GM12878 (cell line): Measurements from ENCODE around the gene GNG13. TPM values are rescaled to one million over a fixed set of nuclear protein-coding genes. Genes with fewer than 3 reads are reported as not detected.

ENCODE experiments used
- ATAC-seq: fragments of 200-7000 bp; cut with Tn5 transposase; 3 replicates; pipeline ENCODE4 v1.9.1; 2020; ENCODE audit warnings: mild to moderate bottlenecking, moderate library complexity
- BruUV-seq: library from RNA; stranded (reverse); fragments of 400-500 nt; replicated peaks from 2 replicates; lab custom pipeline; 2021; lab: Mats Ljungman, UMichigan
- CTCF ChIA-PET: fragments of 300-600 bp; sonication (Branson Sonifier 250); formaldehyde crosslinking; extraction: SDS; loops from one replicate; lab custom pipeline; 2021; ENCODE audit warnings: inconsistent platforms; lab: Yijun Ruan, JAX
- POLR2A ChIA-PET: fragments of 350-600 bp; formaldehyde crosslinking; extraction: SDS; loops from one replicate; lab custom pipeline; 2021; ENCODE audit warnings: inconsistent platforms; lab: Charles Lee
- RAD21 ChIA-PET: fragments of 300-600 bp; sonication (Branson Sonifier 250); formaldehyde crosslinking; loops from one replicate; lab custom pipeline; 2023; ENCODE audit warnings: antibody characterized with exemption; ENCODE audit not compliant: unreplicated experiment; lab: Charles Lee
- SMC1A ChIA-PET: fragments of 300-600 bp; sonication (Branson Sonifier 250); formaldehyde crosslinking; loops from one replicate; lab custom pipeline; 2023; ENCODE audit not compliant: unreplicated experiment, uncharacterized antibody; lab: Charles Lee
- DNase-seq: peaks from one replicate; pipeline ENCODE4 v3.0.0-alpha.2; 2011; ENCODE audit warnings: low read depth, low spot score
- FAIRE-seq: peaks from 3 replicates; lab custom pipeline; 2011; peaks lifted over from hg19 to GRCh38; lab: Jason Lieb, UNC
- H2AFZ ChIP-seq: 2 replicates; pipeline ENCODE4 v1.6.0; 2011; ENCODE audit warnings: low read depth, low read length, control low read depth; ENCODE audit not compliant: control insufficient read depth
- H3K27ac ChIP-seq: 2 replicates; pipeline ENCODE4 v1.5.1; 2011; ENCODE audit warnings: control low read depth; ENCODE audit not compliant: control insufficient read depth, insufficient read depth
- H3K27me3 ChIP-seq, 2 experiments: replicated peaks in 1 of 2; 2 replicates each; pipeline versions ENCODE4 v1.6.0 to v1.6.1; 2011; ENCODE audit warnings: low read length in 1 of 2; ENCODE audit not compliant: control insufficient read depth in 2 of 2, insufficient read depth in 2 of 2
- H3K36me3 ChIP-seq, 2 experiments: 2 replicates each; pipeline ENCODE4 v1.5.1; 2011; ENCODE audit warnings: low read length in 1 of 2; ENCODE audit not compliant: control insufficient read depth in 2 of 2, insufficient read depth in 2 of 2
- H3K4me1 ChIP-seq: 2 replicates; pipeline ENCODE4 v1.6.1; 2011; ENCODE audit warnings: mild to moderate bottlenecking, low read length, moderate library complexity, mixed read lengths; ENCODE audit not compliant: control insufficient read depth, insufficient read depth
- H3K4me2 ChIP-seq: 2 replicates; pipeline ENCODE4 v1.6.0; 2011; ENCODE audit warnings: control low read depth; ENCODE audit not compliant: control insufficient read depth, insufficient read depth
- H3K4me3 ChIP-seq: fragments of 200-600 bp; sonication (generic); 2 replicates; pipeline ENCODE4 v1.5.1; 2016
- H3K79me2 ChIP-seq: 2 replicates; pipeline ENCODE4 v1.6.0; 2011; ENCODE audit warnings: low read length; ENCODE audit not compliant: control insufficient read depth, insufficient read depth
- H3K9ac ChIP-seq: 2 replicates; pipeline ENCODE4 v1.8.0; 2011; ENCODE audit warnings: low read length, control low read depth, mixed read lengths; ENCODE audit not compliant: control insufficient read depth, insufficient read depth
- H3K9me3 ChIP-seq: replicated peaks from 3 replicates; pipeline ENCODE4 v1.5.1; 2011; ENCODE audit warnings: mild to moderate bottlenecking, low read length; ENCODE audit not compliant: control insufficient read depth, insufficient read depth
- H4K20me1 ChIP-seq: 2 replicates; pipeline ENCODE4 v1.6.0; 2011; ENCODE audit not compliant: control insufficient read depth, insufficient read depth
- IKZF2 ChIP-seq, 2 experiments: fragments of 450-650 bp; IDR thresholded peaks; 2 replicates each; pipeline ENCODE4 v1.6.1; 2017; ENCODE audit warnings: mild to moderate bottlenecking in 2 of 2, moderate library complexity in 2 of 2
- NRF1 ChIP-seq: conservative IDR thresholded peaks from 2 replicates; pipeline ENCODE4 v1.6.1; 2011; ENCODE audit warnings: mild to moderate bottlenecking, low read depth, low read length, improper control_type of control experiment
- SRF ChIP-seq, 2 experiments: IDR thresholded peaks; 2 replicates each; pipeline ENCODE4 v1.6.1; 2011; ENCODE audit warnings: low read depth in 2 of 2, low read length in 2 of 2, mild to moderate bottlenecking in 1 of 2, moderate library complexity in 1 of 2
- STAT3 ChIP-seq: IDR thresholded peaks from 2 replicates; pipeline ENCODE4 v1.6.1; 2011; ENCODE audit warnings: low read depth, low read length, improper control_type of control experiment
- WGBS: methylation state at CpG from one replicate; pipeline ENCODE4 v1.1.6; 2016; ENCODE audit warnings: low lambda C conversion rate; ENCODE audit not compliant: insufficient replicate concordance, insufficient coverage; ENCODE audit errors: missing lambda C conversion rate; 5-methylcytosine and 5-hydroxymethylcytosine counted together
- in situ Hi-C: fragments of 300-500 bp; cut with MboI; formaldehyde crosslinking; loops from 9 replicates; pipeline ENCODE4 v1.14.3; 2018; ENCODE audit warnings: mixed read lengths
- intact Hi-C: fragments of 100-400 bp; cut with micrococcal nuclease; formaldehyde crosslinking; loops from one replicate; pipeline ENCODE4 v1.14.2; 2022; ENCODE audit not compliant: unreplicated experiment
- polyA plus RNA-seq, 11 experiments: library from polyadenylated mRNA; depleted of rRNA in 4 of 11; unstranded in 6 of 11; stranded (reverse) in 5 of 11; fragments of >200 nt; fragmentation: Nextera tagmentation in 4 of 11; fragmentation: Illumina TruSeq in 1 of 11; extraction: Ambion mirVana in 4 of 11; extraction: Trizol in 1 of 11; gene quantifications; 1 replicate in 1 of 11; 2 replicates in 10 of 11; pipeline versions ENCODE4 v1.2.1 to v1.2.3, GENCODE V29; 2011 to 2016; ENCODE audit warnings: inconsistent platforms in 2 of 11, missing spikeins in 2 of 11, low read depth in 1 of 11
- total RNA-seq, 4 experiments: library from RNA; depleted of rRNA in 3 of 4; stranded (reverse); fragments of >200 nt in 3 of 4; fragmentation: Illumina TruSeq in 1 of 4; extraction: Trizol in 1 of 4; gene quantifications; 2 replicates each; pipeline versions ENCODE4 v1.2.1 to v1.2.3, GENCODE V29; 2013 to 2021
- TF ChIP-seq, protein P1 (sequence below): IDR thresholded peaks from 2 replicates; pipeline ENCODE4 v1.6.1; 2011; ENCODE audit warnings: borderline replicate concordance, low read depth, mild to moderate bottlenecking, moderate library complexity, low read length; ENCODE audit not compliant: insufficient read depth, poor library complexity, severe bottlenecking
- TF ChIP-seq, protein P2 (sequence below): fragments of 450-650 bp; conservative IDR thresholded peaks from 2 replicates; pipeline ENCODE4 v1.6.1; 2017; ENCODE audit warnings: mild to moderate bottlenecking, moderate library complexity
- TF ChIP-seq, protein P3 (sequence below): IDR thresholded peaks from 2 replicates; pipeline ENCODE4 v1.6.1; 2011; ENCODE audit warnings: mild to moderate bottlenecking, low read depth, low read length, moderate library complexity; ENCODE audit not compliant: insufficient replicate concordance
- TF ChIP-seq, protein P4 (sequence below): fragments of 450-650 bp; IDR thresholded peaks from 2 replicates; pipeline ENCODE4 v1.6.1; 2014; ENCODE audit warnings: mild to moderate bottlenecking
- TF ChIP-seq, protein P5 (sequence below): fragments of 450-650 bp; IDR thresholded peaks from 2 replicates; pipeline ENCODE4 v1.6.1; 2017; ENCODE audit warnings: antibody characterized with exemption, mild to moderate bottlenecking, moderate library complexity
- TF ChIP-seq, protein P6 (sequence below): IDR thresholded peaks from 2 replicates; pipeline ENCODE4 v1.6.1; 2011; ENCODE audit warnings: low read depth, mild to moderate bottlenecking, low read length, moderate library complexity, borderline replicate concordance; ENCODE audit errors: extremely low read depth

The GNG13 gene
- total and polyA plus RNA-seq, 10 of the 15 experiments (the other 5 are each of a cell fraction or from before 2014, with no cell fraction given) = not detected

DNA sequence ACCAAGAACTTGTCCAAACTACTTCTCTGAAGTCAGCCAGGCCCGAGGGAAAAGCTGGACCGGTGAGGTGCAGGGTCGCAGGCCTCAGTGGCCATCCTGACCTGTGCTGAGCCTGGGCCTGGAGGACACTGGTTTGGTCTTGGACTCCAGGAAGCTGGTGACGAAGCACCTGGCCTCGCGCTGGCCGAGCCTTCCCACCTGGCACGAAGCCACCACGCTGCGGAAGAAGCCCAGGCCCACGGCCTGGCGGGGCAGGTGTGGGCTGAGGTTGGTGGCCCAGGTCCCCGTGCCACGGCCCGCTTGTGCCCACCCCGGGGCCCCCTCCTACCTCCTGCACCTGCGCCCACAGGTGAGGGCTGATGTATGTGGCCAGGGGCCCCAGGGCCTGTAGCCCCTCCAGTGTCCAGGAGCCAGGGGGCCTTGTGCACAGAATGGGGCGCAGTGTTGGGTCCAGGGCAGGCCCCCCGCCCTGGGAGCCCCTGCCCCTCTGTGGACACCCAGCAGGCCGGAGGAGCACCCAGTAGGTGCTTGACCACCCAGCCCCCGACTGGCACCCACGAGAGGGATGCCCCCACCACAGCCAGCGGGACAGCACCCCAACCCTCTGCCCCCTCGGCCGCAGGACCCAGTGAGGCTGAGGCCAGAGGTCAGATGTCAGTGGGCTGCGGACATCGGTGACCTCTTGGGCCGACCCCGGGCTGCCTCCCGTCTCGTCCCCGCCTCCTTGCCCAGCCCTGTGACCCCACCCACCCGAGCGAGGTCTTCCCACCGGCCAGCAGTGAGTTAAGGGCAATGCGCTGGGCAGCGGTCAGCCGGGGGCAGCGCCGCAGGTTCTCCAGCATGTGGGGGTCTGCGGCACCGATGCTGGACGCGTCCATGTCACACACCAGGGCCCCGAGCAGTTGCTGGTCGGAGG lies 26.2 kb downstream of the GNG13 start:
- ATAC-seq = no peak

More for the DNA sequence above, 26.2 kb downstream of the GNG13 start:
- no TSS peak for BruUV-seq
- WGBS = 63% methylated on average over 43 of the region's 46 CpGs
- ChIA-PET SMC1A (no interaction called here), POLR2A (no interaction called here), RAD21 (no interaction called here), CTCF (no interaction called here)
- DNase-seq (no peak), FAIRE-seq (no peak)
- no peaks in the 10 kb centered on the region for H3K9me3 ChIP-seq
- intact Hi-C loops (no loop called here), in situ Hi-C loops (no loop called here)
- H3K79me2 ChIP-seq = no peaks in the 10 kb centered on the region
- no peaks in the 10 kb centered on the region for H3K27me3 ChIP-seq
- no peaks in the 10 kb centered on the region for H3K36me3 ChIP-seq
- H3K9ac ChIP-seq = no peak overlapping the region
- H3K4me2 ChIP-seq = no peak overlapping the region
- H3K4me1 ChIP-seq = no peaks in the 10 kb centered on the region
- H2AFZ ChIP-seq = no peak overlapping the region
- no peaks in the 10 kb centered on the region for H4K20me1 ChIP-seq
- TF ChIP-seq, protein P1, sequence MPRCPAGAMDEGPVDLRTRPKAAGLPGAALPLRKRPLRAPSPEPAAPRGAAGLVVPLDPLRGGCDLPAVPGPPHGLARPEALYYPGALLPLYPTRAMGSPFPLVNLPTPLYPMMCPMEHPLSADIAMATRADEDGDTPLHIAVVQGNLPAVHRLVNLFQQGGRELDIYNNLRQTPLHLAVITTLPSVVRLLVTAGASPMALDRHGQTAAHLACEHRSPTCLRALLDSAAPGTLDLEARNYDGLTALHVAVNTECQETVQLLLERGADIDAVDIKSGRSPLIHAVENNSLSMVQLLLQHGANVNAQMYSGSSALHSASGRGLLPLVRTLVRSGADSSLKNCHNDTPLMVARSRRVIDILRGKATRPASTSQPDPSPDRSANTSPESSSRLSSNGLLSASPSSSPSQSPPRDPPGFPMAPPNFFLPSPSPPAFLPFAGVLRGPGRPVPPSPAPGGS = no peak
- TF ChIP-seq NRF1 (no peak), IKZF2 (IDR thresholded peaks at IDR 0.05) (no peak), STAT3 (no peak), SRF (IDR thresholded peaks at IDR 0.05; ENCODE audit: low read depth in 2 of 2, low read length in 2 of 2) (no peak)
- TF ChIP-seq, protein P2, sequence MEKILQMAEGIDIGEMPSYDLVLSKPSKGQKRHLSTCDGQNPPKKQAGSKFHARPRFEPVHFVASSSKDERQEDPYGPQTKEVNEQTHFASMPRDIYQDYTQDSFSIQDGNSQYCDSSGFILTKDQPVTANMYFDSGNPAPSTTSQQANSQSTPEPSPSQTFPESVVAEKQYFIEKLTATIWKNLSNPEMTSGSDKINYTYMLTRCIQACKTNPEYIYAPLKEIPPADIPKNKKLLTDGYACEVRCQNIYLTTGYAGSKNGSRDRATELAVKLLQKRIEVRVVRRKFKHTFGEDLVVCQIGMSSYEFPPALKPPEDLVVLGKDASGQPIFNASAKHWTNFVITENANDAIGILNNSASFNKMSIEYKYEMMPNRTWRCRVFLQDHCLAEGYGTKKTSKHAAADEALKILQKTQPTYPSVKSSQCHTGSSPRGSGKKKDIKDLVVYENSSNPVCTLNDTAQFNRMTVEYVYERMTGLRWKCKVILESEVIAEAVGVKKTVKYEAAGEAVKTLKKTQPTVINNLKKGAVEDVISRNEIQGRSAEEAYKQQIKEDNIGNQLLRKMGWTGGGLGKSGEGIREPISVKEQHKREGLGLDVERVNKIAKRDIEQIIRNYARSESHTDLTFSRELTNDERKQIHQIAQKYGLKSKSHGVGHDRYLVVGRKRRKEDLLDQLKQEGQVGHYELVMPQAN = no peak
- TF ChIP-seq, protein P3, sequence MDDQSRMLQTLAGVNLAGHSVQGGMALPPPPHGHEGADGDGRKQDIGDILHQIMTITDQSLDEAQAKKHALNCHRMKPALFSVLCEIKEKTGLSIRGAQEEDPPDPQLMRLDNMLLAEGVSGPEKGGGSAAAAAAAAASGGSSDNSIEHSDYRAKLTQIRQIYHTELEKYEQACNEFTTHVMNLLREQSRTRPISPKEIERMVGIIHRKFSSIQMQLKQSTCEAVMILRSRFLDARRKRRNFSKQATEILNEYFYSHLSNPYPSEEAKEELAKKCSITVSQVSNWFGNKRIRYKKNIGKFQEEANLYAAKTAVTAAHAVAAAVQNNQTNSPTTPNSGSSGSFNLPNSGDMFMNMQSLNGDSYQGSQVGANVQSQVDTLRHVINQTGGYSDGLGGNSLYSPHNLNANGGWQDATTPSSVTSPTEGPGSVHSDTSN = no peak
- TF ChIP-seq, protein P4, sequence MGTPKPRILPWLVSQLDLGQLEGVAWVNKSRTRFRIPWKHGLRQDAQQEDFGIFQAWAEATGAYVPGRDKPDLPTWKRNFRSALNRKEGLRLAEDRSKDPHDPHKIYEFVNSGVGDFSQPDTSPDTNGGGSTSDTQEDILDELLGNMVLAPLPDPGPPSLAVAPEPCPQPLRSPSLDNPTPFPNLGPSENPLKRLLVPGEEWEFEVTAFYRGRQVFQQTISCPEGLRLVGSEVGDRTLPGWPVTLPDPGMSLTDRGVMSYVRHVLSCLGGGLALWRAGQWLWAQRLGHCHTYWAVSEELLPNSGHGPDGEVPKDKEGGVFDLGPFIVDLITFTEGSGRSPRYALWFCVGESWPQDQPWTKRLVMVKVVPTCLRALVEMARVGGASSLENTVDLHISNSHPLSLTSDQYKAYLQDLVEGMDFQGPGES = no peak
- TF ChIP-seq, protein P5, sequence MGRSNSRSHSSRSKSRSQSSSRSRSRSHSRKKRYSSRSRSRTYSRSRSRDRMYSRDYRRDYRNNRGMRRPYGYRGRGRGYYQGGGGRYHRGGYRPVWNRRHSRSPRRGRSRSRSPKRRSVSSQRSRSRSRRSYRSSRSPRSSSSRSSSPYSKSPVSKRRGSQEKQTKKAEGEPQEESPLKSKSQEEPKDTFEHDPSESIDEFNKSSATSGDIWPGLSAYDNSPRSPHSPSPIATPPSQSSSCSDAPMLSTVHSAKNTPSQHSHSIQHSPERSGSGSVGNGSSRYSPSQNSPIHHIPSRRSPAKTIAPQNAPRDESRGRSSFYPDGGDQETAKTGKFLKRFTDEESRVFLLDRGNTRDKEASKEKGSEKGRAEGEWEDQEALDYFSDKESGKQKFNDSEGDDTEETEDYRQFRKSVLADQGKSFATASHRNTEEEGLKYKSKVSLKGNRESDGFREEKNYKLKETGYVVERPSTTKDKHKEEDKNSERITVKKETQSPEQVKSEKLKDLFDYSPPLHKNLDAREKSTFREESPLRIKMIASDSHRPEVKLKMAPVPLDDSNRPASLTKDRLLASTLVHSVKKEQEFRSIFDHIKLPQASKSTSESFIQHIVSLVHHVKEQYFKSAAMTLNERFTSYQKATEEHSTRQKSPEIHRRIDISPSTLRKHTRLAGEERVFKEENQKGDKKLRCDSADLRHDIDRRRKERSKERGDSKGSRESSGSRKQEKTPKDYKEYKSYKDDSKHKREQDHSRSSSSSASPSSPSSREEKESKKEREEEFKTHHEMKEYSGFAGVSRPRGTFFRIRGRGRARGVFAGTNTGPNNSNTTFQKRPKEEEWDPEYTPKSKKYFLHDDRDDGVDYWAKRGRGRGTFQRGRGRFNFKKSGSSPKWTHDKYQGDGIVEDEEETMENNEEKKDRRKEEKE = no peak
- TF ChIP-seq, protein P6, sequence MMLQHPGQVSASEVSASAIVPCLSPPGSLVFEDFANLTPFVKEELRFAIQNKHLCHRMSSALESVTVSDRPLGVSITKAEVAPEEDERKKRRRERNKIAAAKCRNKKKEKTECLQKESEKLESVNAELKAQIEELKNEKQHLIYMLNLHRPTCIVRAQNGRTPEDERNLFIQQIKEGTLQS = no peak
- TF ChIP-seq, all 136 proteins: peak for 0
- Histone ChIP-seq H3K4me3 (no peak overlapping the region), H3K27ac (no peak overlapping the region)
